Islet precursor cell (in vitro differentiated cells): ENCODE results near the gene ATG9A.
"Not testable (repeated sequence)": the region's sequence is repeated elsewhere in the genome, so short reads cannot be mapped to it uniquely, and the experiment has no call there.

Experiments
- DNase-seq: peaks from one replicate; pipeline ENCODE4 v3.0.0-alpha.2; 2018

The ATG9A gene, protein sequence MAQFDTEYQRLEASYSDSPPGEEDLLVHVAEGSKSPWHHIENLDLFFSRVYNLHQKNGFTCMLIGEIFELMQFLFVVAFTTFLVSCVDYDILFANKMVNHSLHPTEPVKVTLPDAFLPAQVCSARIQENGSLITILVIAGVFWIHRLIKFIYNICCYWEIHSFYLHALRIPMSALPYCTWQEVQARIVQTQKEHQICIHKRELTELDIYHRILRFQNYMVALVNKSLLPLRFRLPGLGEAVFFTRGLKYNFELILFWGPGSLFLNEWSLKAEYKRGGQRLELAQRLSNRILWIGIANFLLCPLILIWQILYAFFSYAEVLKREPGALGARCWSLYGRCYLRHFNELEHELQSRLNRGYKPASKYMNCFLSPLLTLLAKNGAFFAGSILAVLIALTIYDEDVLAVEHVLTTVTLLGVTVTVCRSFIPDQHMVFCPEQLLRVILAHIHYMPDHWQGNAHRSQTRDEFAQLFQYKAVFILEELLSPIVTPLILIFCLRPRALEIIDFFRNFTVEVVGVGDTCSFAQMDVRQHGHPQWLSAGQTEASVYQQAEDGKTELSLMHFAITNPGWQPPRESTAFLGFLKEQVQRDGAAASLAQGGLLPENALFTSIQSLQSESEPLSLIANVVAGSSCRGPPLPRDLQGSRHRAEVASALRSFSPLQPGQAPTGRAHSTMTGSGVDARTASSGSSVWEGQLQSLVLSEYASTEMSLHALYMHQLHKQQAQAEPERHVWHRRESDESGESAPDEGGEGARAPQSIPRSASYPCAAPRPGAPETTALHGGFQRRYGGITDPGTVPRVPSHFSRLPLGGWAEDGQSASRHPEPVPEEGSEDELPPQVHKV

DNA sequence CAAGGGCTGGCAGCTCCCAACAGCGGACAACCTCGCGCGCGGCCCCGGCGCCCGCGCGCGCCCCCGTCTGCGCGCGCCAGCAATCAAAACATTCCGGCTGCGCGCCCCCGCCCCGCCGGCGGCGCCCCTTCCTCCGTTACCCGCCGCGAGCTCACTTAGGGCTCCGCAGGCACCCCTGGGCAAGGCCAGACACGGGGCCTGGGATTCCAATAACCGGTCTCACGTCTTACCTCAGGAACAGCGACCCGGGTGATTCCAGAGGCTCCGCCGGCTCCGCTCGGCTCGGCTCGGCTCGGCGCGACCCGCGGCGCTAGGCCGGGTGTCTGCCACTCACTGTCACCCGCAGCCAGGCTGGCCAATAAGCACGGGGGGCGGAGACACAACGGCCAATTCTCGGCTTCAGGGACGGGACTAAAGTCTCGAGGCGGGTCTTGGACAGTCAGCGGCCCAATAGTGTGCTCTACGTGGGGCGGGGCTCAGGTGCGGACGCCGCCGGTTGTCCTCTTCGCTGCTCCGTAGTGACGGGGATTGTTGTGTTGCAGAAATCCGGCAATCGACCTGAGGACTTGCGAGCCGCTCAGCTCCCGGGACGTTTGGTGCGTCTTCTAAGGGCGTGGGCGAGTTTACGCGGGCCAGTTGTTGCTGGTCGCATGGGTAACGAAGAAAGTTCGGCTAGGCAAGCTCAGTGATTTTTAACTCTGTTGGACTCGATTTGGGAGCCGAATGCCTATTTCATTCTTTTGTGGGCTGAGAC lies at the start of gene ATG9A, which contains the start of gene ANKZF1:
Gene ATG9A, minus strand, starts transcription at position 332 of the 754 bp plus-strand sequence. CDS start 1,612 bp downstream, outside the sequence.
Gene ANKZF1, plus strand, starts transcription at position 502 of the 754 bp plus-strand sequence. CDS start 452 bp downstream, outside the sequence.
- DNase-seq: peak; percentile 100

DNA sequence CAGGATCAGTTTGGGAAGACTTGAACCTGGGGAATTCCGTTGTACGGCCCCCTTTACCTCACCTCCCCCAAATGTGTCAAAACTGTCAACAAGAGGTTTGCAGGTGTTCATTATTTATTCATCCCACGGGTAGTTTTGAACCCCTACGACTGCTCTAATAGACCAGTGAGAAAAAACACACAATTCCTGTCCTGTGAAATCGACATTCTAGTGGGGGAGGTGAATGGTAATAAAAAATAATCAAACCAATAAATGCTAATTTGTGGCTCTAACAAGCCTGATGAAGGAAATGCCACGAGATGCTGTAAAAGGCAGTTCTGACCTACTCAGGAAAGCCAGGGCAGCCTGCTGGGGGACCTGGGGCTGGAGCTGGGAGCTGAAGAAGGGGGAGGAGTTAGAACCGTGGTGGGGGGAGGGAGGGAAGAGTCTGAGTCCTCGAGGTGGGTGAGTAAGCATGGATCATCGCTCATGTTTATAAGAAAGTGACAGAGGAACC lies 49.3 kb upstream of the ATG9A start:
- no peak for DNase-seq

DNA sequence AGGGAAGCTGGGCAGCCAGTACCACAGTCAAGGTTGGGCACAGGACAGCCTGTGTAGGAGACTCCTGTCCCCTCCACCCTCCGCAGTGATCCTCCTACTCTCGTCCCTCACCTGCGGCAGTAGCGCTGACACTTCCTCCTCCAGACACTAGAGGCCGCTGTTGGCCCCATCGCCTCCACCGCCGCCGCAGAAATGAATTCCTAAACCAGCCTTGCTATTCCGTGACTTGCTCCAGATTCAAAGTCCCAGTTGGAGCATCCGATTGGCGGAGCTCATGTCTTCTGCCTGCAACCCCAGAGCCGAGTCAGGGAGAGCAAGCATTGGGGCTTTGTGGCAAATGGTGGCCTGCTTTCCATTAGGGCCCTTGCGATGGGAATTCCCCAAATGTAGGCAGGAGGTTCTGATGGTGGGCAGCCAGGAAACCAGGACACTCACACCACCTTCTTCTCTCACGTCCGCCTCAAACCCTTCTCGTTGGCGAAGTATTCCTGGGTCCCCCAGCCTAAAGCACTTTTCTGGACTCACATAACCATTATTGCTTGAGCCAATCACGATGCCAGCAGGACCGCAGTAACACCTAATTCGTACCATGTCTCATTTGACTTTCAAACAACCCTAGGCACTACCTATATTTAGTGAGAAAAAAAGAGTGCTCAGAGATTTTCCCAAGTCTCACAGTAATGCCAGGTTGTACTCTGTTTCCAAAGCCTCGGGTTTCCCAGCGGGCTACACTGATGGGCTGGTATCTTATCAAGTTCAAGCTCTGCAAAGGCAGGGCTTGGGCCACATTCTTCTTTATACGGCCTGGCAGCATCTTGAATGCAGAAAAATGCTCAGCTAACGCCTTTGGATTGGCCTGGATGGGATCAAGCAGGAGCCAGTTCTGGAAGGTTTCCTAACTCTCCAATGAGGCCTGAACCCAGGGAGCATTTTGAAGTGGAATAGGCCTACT lies 48.5 kb upstream of the ATG9A start:
- peak; percentile 96 for DNase-seq

DNA sequence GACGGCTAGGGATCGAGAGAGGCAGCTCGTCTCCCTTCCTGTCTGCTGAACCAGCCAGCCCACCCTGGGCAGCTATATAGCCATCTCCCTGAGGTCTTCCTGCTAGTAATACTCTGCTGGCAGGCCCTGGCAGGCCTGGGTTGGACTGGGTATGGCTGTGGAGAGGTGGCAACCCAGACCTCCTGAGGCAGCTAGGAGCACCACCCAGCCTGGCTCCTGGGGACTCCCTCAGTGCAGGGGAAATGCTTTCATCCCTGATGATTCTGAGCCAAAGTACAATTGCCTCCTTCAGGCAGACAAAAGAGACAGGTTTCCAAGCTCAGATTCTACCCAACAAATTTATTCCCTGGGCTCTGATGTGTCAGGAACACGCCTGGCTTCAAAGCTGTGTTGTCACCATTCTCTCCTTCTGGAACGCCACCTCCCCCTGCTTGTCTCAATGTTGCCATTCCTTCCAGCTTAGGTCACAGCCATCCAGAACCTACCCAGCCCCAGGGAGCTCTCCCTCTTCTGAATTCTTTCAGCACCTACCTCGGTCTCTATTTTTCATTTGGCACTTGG lies 45.0 kb upstream of the ATG9A start:
- peak; percentile 97 for DNase-seq

DNA sequence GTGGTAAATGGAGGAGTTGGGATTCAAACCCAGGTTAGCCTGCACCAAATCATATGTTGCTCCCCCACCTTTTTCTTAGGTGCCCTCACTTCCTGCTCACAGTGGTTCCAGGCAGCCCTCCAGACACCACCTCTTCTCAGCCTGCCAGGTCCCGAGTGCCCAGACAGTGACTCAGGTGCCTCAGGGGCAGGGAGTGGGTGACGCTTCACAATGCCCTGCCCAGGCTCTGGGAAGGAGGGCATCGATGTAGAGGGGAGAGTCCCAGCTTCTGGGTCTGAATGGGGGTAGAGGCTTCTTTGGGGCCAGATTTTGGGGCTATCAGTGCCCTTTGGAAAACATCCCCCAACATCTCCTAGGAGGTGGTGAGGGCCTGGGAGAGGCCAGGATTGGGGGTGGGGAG lies 44.5 kb upstream of the ATG9A start:
- DNase-seq: peak; percentile 95

DNA sequence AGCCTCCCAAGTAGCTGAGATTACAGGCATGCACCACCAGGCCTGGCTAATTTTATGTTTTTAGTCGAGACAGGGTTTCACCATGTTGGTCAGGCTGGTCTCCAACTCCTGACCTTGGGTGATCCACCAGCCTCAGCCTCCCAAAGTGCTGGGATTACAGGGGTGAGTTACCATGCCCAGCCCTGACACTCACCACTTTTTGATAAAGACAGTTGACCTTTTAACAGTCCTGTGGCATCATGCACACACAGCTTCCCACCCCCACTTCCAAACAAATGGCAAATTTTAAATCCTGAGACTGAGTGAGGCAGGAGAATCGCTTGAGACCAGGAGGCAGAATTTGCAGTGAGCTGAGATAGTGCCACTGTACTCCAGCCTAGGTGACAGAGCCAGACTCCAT lies 43.6 kb upstream of the ATG9A start:
- DNase-seq: no peak

DNA sequence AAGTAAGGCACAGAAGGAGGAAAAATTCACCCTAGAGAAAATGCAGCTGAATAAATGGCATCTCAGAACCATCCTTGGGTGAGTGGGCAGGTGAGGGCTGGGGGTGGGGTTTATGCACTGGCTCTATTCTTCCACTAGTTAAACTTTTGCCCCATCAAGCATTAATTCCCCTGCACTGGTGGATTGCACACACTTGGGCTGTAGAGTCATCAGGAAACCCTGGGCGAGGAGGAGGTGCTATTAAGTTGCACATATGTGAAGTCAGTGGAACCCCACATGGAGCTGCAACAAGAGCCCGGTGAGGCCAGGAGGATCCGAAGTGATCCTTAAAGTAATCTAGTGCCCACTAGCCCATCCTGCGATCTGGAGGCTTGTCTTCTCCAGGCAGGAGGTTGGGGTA lies 42.9 kb upstream of the ATG9A start:
- DNase-seq: no peak

DNA sequence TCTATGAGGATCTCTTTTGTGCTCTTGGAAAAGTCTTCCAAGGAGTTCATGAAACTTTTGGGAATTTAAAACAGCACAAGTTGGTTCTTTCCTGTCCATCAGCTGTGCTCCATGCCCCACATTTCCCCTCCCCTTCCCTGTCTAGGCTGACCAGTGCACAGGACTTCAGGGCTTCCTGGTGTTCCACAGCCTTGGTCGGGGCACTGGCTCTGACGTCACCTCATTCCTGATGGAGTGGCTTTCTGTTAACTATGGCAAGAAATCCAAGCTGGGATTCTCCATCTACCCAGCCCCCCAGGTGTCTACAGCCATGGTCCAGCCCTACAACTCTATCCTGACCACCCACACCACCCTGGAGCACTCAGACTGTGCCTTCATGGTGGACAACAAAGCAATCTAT lies 41.6 kb upstream of the ATG9A start:
- DNase-seq: no peak

DNA sequence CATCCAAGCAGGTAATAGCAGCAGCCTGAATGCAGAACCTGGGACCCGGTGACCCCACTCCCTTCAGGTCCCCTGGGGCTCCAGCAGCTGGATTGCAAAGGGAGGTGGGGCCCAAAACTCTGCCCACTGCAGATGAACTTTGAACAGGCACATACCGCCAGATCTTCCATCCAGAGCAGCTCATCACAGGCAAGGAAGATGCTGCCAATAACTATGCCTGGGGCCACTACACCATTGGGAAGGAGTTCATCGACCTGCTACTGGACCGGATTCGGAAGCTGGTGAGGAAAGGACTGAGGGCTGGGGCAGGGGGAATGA lies 40.6 kb upstream of the ATG9A start:
- no peak for DNase-seq

DNA sequence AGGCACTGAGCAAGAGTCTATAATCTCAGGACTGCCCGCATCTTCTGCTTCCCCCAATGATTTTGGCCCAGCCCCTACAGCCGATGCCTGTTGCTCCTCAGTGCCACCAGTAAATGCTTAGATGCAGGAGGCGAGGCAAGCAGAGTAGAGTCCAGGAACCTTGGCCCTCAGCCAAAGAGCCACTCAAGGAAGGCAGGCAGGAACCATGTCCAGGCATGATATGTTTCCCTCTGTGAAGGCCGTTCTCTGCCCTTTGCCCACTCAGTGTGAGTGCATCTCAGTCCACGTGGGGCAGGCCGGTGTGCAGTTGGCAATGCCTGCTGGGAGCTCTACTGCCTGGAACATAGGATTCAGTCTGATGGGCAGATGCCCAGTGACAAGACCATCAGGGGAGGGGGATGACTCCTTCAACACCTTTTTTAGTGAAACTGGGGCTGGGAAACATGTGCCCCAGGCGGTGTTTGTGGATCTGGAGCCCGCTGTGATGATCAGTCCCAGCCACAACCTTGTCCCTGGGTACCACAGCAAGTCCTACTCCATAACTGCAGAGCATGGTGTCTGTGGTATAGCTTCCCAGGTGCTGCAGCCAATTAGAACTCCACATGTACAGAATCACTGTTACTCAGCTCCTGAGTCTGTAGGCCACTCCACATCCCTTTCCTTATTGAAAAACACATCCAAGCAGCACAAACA lies 40.1 kb upstream of the ATG9A start:
- no peak for DNase-seq

DNA sequence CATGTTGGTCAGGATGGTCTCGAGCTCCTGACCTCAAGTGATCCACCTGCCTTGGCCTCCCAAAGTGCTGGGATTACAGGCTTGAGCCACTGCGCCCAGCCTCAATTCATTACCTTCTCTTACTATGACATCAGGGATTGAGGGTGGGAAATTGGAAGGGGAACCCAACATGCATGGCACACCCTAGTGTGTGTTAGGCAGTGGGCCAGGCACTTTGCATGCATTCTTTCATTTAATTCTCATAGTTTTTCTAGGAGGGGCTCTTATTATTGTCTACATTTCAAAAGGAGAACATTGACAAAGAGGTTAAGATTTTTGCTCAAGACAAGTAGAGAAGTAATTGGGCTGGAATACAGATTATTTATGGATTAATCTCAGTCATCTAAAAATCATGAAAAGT lies 38.9 kb upstream of the ATG9A start:
- no peak for DNase-seq

DNA sequence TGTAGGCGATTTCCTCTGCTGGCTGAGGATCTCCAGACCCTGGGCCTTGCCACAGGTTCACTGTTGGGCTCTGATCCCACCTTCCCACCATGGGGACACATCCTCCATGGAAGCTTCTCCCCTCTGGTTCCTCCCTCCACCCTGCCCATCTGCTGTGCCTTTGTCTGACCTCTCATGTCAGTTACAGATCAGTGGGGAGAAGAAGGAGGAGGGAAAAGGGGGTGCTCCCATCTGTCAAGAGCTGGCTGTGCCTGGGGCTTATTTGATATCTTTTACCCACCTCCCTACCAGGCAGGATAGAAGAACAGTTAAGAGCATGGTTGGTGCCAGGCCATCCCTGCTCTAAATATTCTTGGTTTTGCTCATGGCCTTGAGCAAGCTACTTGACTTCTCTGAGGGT lies 37.5 kb upstream of the ATG9A start:
- no peak for DNase-seq

DNA sequence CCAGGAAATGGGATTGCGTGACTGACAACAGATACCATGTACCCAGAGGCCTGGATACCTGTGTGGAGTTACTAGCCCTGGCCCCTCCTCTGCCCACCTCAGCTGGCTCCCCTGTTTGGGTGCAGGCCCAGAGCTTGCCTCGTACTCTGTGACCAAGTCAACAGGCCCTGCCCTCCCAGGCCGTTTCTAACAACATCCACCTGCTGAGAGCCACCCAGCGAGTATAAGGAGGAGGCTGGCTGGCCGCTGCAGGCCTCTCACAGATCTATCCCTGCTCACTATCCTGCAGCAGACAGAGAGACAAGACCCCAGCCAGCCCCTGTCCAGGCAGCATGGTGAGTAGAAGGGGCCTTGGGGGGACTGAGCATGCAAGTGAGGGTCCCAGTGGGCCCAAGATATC lies 36.8 kb upstream of the ATG9A start:
- no peak for DNase-seq

DNA sequence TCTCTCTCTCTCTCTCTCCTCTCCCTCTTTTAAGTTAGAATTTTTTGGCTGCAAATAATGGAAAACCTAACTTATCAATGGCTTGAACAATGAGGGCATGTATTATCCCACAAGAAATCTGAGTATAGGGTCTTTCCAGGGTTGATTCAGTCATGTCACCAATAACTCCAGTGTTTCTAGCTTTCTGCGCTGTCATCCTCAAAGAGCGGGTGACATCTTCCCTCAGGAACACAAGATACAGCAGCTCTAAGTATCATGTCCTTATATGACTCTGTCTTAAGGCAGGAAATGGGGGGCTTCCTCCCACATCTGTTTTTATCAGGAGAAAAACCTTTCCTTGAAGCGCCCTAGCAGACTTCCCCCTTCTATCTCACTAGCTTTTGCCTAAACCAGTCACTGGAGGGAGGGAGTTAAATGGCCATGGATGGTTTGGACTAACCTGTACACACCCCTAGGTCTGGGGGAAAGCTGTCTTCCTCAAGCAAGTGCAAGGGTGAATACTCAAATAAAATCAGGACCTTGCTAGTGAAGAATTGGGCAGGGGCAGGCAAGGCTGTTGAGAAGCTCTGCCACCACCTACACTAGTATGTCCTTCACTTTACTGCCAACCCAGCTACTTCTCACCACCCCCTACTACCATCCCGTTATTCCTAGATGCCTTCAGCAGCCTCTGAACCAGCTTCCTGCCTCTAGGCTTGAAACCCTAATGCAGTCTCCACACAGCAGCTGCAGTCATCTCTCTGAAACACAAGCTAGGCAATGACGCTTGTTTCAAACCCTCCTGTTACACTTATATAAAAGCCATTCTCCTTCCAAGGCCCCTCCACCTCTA lies 31.8 kb upstream of the ATG9A start:
- DNase-seq: no peak

DNA sequence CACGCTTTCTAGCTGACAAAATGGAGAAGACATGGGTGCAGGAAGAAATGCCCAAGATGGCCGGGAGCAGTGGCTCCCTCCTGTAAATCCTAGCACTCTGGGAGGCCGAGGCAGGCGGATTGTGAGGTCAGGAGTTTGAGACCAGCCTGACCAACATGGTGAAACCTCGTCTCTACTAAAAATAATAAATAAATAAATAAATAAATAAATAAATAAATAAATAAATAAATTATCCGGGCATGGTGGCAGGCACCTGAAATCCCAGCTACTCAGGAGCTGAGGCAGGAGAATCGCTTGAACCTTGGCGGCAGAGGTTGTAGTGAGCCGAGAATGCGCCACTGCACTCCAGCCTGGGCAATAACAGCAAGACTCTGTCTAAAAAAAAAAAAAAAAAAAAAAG lies 29.5 kb upstream of the ATG9A start:
- DNase-seq: not testable (repeated sequence)

DNA sequence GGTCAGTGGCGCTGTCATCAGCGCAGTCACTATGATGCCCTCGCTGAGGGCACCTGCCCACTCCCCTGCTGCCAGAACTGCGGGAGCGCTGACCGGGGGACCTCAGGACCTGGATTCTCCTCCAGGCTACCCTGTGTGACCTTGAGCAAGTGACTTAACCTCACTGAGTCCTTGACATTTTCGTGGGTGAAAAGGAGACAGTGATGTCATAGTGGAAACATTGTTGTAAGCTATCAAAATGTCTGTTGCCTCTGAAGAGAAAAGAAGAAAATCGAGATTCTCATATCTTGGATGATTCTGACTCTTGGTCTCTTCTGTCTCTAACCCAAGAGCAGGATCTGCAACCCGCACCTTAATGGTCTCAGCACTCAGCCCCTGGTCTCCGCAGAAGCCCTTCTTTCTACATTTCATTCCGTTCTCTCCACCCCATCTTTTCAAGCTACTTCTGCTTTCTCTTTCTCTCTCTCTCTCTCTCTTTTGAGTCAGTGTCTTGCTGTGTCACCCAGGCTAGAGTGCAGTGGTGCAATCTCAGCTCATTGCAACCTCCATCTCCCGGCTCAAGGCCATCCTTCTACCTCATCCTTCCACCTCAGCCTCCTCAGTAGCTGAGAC lies 25.3 kb upstream of the ATG9A start:
- DNase-seq: no peak

DNA sequence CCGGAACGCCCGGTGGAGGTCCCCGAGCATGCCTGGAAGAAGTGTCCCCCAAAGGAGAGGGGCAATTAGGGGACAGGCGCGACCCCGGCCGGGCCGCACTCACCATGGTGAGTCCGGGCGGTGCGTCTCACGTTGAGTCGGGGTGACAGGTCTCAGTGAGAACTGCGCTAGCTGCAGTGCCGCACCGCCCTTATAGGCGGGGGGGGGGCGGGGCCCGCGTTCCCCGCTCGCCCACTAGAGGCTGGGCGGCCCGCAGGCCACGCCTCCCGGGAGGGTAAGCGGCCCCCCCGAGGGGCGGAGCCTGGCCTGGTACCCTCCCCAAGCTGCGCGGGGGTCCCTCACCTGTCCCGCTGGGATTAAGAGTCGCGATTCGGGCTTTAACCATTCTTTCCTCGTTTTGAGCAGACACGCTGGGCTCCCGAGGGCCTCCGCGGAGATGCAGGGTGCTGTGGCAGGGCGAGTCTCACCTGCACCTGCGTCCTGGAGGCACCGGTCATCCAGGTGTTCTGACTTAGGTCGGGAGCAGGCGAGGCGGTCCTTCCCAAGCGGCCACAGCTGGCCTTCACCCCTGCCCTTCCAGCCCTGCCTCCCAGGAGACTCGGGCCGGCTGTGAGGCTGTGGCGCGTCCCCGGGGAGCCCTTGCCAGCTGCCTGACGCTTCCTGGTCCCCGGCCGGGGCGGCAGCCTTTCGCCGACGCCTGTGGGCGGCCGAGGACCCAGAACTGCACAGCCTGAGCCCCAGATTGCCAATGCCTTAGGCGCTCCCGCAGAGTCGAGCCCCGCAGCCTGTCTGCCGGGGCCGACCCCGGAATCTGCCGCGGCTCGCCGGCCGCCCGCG lies 24.5 kb upstream of the ATG9A start, which contains the start of gene TUBA4A:
Gene TUBA4A, minus strand, starts transcription at position 166 of the 837 bp plus-strand sequence. Its CDS starts 60 bp downstream, at position 106.
- peak; percentile 79 for DNase-seq
